HPDE6-E6E7 (cell line): ENCODE measurements around the gene ECPAS.
"Not testable (repeated sequence)": the region's sequence is repeated elsewhere in the genome, so short reads cannot be mapped to it uniquely, and the experiment has no call there.

Experiments
- DNase-seq: peaks from one replicate; pipeline ENCODE4 v3.0.0; 2011; ENCODE audit warnings: missing footprints; ENCODE audit errors: extremely low spot score

Gene ECPAS

DNA sequence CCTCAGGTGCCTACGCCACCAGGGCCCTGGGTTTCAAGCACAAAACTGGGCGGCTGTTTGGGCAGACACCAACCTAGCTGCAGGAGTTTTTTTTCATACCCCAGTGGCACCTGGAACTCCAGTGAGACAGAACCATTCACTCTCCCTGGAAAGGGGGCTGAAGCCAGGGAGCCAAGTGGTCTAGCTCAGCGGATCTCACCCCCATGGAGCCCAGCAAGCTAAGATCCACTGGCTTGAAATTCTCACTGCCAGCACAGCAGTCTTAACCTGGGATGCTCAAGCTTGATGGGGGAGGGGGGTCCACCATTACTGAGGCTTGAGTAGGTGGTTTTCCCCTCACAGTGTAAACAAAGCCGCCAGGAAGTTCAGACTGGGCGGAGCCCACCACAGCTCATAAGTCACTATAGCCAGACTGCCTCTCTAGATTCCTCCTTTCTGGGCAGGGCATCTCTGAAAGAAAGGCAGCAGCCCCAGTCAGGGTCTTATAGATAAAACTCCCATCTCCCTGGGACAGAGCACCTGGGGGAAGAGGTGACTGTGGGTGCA lies 149.8 kb downstream of the ECPAS start:
- not testable (repeated sequence) for DNase-seq

DNA sequence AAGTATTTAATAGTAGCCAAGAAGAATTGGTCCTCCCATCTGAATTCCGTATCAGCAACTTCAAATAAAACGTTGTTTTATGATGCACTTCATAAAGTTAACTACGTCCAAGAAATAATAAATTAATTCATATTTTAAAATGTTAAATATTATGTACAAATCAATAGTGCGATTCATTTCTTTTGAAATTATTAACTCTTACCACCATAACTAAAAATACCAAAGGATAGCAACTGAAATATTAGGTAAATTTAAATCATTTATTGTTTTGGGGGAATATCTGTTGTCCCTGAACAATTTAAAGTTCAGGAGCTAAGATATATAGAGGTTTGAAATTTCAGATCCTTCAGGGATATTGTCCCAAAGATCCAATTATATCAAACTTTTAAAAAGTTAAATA lies 154.1 kb downstream of the ECPAS start, which contains the start of gene OR2K2:
OR2K2 (minus strand) TSS at position 101 of the 400 bp plus-strand sequence. CDS start 1,791 bp downstream, outside the sequence.
- no peak for DNase-seq

GRCh38 chr9:111320631-111321030 lies 163.6 kb downstream of the ECPAS start:
- DNase-seq, result no peak

GRCh38 chr9:111316796-111317195 lies 167.4 kb downstream of the ECPAS start:
- DNase-seq, result no peak
